BE2C (cell line): ENCODE data around the gene TPST2.
A peak's percentile ranks its signal among the peaks of the same experiment; 100 is the strongest.

Experiments used
- DNase-seq: peaks from one replicate; pipeline ENCODE4 v3.0.0-alpha.2; 2020
- H3K27me3 ChIP-seq: fragments of 250-450 bp; sonication (Bioruptor Pico); 2 replicates; pipeline ENCODE4 v1.5.1; 2020; ENCODE audit warnings: mild to moderate bottlenecking
- H3K36me3 ChIP-seq: fragments of 250-450 bp; sonication (Bioruptor Pico); 2 replicates; pipeline ENCODE4 v1.5.1; 2020; ENCODE audit warnings: mild to moderate bottlenecking
- H3K4me1 ChIP-seq: fragments of 250-450 bp; sonication (Bioruptor Pico); 2 replicates; pipeline ENCODE4 v1.5.1; 2020
- H3K4me3 ChIP-seq: 2 replicates; pipeline ENCODE4 v1.5.1; 2011; ENCODE audit warnings: low read depth, low read length
- H3K9me3 ChIP-seq: fragments of 250-450 bp; sonication (Bioruptor Pico); 2 replicates; pipeline ENCODE4 v1.5.1; 2020
- CTCF ChIP-seq: IDR thresholded peaks from 2 replicates; pipeline ENCODE4 v1.5.1; 2012; ENCODE audit warnings: mild to moderate bottlenecking, low read depth, low read length

TPST2 gene

GRCh38 chr22:26587991-26588613 is 1.8 kb downstream of the TPST2 start:
- H3K27me3 ChIP-seq, result no peaks in the 10 kb centered on the region
- DNase-seq, result no peak
- no peaks in the 10 kb centered on the region for H3K36me3 ChIP-seq
- no peak overlapping the region for H3K4me3 ChIP-seq
- no peaks in the 10 kb centered on the region for H3K9me3 ChIP-seq
- no peak for TF ChIP-seq CTCF
- no peaks in the 10 kb centered on the region; the same call in 1 of the 2 replicates for H3K4me1 ChIP-seq

- Histone ChIP-seq H3K4me1 (no peaks in the 10 kb centered on the region; the same call in 1 of the 2 replicates), H3K27me3 (no peaks in the 10 kb centered on the region), H3K4me3 (no peak overlapping the region), H3K36me3 (no peaks in the 10 kb centered on the region), H3K9me3 (no peaks in the 10 kb centered on the region)
- no peak for DNase-seq
- TF ChIP-seq CTCF, result no peak
Observed at GRCh38 chr22:26586556-26587325, 3.2 kb downstream of the TPST2 start.

GRCh38 chr22:26585104-26585790 is 4.7 kb downstream of the TPST2 start:
- H3K4me1 ChIP-seq, result no peaks in the 10 kb centered on the region; the same call in 1 of the 2 replicates
- DNase-seq, result peak; percentile 84

GRCh38 chr22:26584010-26584409 is 5.9 kb downstream of the TPST2 start:
- no peak for TF ChIP-seq CTCF

More at GRCh38 chr22:26585104-26585790, 4.7 kb downstream of the TPST2 start:
- no peaks in the 10 kb centered on the region for H3K27me3 ChIP-seq
- H3K36me3 ChIP-seq, result no peaks in the 10 kb centered on the region
- no peak overlapping the region for H3K4me3 ChIP-seq
- H3K9me3 ChIP-seq, result no peaks in the 10 kb centered on the region
- TF ChIP-seq CTCF, result peak; percentile 36; the same call in 1 of the 2 replicates

GRCh38 chr22:26581633-26582168 is 8.2 kb downstream of the TPST2 start:
- DNase-seq, result no peak
- H3K36me3 ChIP-seq, result no peaks in the 10 kb centered on the region
- no peak overlapping the region for H3K4me3 ChIP-seq
- no peaks in the 10 kb centered on the region for H3K27me3 ChIP-seq
- H3K4me1 ChIP-seq, result no peaks in the 10 kb centered on the region; the same call in 1 of the 2 replicates
- TF ChIP-seq CTCF, result no peak
- H3K9me3 ChIP-seq, result no peaks in the 10 kb centered on the region

More at GRCh38 chr22:26584010-26584409, 5.9 kb downstream of the TPST2 start:
- Histone ChIP-seq H3K36me3 (no peaks in the 10 kb centered on the region), H3K27me3 (no peaks in the 10 kb centered on the region), H3K4me1 (no peaks in the 10 kb centered on the region; the same call in 1 of the 2 replicates), H3K4me3 (no peak overlapping the region), H3K9me3 (no peaks in the 10 kb centered on the region)
- DNase-seq, result no peak
